GM21360 (cell line): ENCODE measurements around the gene FSD1.
"Not testable (repeated sequence)": the region's sequence is repeated elsewhere in the genome, so short reads cannot be mapped to it uniquely, and the experiment has no call there.

Source experiments
- ATAC-seq: cut with Tn5 transposase; IDR thresholded peaks from one replicate; pipeline ENCODE4 v1.9.1; 2021; ENCODE audit warnings: mild to moderate bottlenecking, moderate library complexity; ENCODE audit not compliant: unreplicated experiment

FSD1 gene

GRCh38 chr19:4284176-4284958, 20.0 kb upstream of the FSD1 start:
- no peak for ATAC-seq

- ATAC-seq: no peak
Observed at GRCh38 chr19:4284974-4285373, 19.4 kb upstream of the FSD1 start.

- ATAC-seq: not testable (repeated sequence)
Observed at GRCh38 chr19:4286141-4286540, 18.3 kb upstream of the FSD1 start.

- no peak for ATAC-seq
Observed at GRCh38 chr19:4288091-4288777, 16.2 kb upstream of the FSD1 start.

- no peak for ATAC-seq
Observed at GRCh38 chr19:4291184-4291732, 13.1 kb upstream of the FSD1 start.

GRCh38 chr19:4292515-4292914, 11.9 kb upstream of the FSD1 start:
- ATAC-seq: no peak

- ATAC-seq: no peak
Observed at GRCh38 chr19:4294389-4294788, 10.0 kb upstream of the FSD1 start.

- no peak for ATAC-seq
Observed at GRCh38 chr19:4295972-4296771, 8.2 kb upstream of the FSD1 start.

- ATAC-seq: no peak
Observed at GRCh38 chr19:4297901-4298809, 6.2 kb upstream of the FSD1 start.

- no peak for ATAC-seq
Observed at GRCh38 chr19:4298810-4299550, 5.4 kb upstream of the FSD1 start.

GRCh38 chr19:4300589-4300988, 3.8 kb upstream of the FSD1 start:
- ATAC-seq: no peak

GRCh38 chr19:4301590-4302242, 2.7 kb upstream of the FSD1 start:
- no peak for ATAC-seq

- ATAC-seq: no peak
Observed at GRCh38 chr19:4302243-4302640, 2.2 kb upstream of the FSD1 start, which contains the start of gene TMIGD2. Gene TMIGD2 (minus strand): TSS chr19:4302389. CDS start chr19:4302385, 4 bp downstream.

GRCh38 chr19:4303819-4304537, 420 bp upstream of the FSD1 start:
- ATAC-seq: no peak

GRCh38 chr19:4305257-4305612, 837 bp downstream of the FSD1 start:
- ATAC-seq: no peak

- no peak for ATAC-seq
Observed at GRCh38 chr19:4305659-4306058, 1.3 kb downstream of the FSD1 start.

- no peak for ATAC-seq
Observed at GRCh38 chr19:4310247-4311121, 6.1 kb downstream of the FSD1 start.
